ENCODE data around the gene NRDE2.

NRDE2 gene

DNA sequence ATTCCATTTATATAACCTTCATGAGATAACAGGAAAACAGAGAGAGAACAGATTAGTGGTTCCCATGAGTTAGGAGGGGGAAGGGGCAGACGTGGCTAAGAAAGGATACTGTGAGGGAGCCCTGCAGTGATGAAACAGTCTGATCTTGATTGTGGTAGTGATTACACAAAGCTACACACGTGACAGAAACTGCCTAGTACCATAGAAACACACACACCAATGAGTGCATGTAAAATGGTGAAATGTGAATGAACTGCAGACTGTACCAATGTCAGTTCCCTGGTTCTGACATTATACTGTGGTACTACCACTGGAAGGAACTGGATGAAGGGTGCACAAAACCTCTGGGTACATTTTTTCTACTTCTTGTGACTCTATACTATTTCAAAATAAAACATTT, 36.9 kb downstream of the NRDE2 start:
- DNase-seq, result no peak

- DNase-seq, result no peak
Measured at GRCh38 chr14:90293766-90294730, 37.7 kb downstream of the NRDE2 start.

DNA sequence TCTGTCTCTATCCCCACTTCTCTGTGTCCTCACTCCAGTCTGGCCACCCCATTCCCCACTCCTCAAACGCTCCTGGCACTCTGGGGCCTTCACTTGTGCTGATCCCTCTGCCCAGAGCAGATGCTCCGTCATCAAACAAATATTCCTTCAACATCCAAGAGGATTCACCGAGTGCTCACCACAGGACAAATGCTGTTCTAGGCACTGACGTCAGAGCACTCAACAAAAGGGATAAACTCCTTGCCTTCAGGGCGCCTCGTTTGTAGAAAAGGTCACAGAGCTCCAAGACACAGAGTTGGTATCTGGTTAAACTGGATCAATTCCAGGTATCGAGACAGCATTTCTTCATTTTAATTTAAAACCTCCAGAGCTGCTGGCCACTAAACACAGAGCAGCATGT, 40.0 kb downstream of the NRDE2 start:
- DNase-seq, result no peak

GRCh38 chr14:90290337-90291011, 41.3 kb downstream of the NRDE2 start:
- no peak for DNase-seq

GRCh38 chr14:90288651-90289355, 42.9 kb downstream of the NRDE2 start:
- DNase-seq, result no peak

DNA sequence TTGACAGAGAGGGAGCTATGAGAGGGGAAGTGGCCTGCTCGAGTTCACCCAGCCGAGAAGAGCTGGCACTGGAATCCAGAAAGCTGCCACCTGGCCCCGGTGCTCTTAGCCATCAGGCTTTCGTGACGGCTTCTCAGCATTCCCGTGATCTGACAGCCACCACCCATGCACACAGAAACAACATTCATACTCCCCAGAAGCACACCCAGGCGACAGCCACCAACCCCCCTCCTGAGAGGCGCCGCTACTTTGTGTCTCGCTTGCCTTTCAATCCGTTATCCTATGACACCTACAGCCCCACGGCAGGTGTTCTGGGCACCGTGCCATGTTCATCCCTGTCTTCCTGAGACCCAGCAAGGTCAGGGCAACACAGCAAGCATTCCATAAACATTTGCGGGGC, 44.0 kb downstream of the NRDE2 start:
- no peak for DNase-seq

- DNase-seq, result no peak
Measured at GRCh38 chr14:90281756-90282155, 50.0 kb downstream of the NRDE2 start.

DNA sequence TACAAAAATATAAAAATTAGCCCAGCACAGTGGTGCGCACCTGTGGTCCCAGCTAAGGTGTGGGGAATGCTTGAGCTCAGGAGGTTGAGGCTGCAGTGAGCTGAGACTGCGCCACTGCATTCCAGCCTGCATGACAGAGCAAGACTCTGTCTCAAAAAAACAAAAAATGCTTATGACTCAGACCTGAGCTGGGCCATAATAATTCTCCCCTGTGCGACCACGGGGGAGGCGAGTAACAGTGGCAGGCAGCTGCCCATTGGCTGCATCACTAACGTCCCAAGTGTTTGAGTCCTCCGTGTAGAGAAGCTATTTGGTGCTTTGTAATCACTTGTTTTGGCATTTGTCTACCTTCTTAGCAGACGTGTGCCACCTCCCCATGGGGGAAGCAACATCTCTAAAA, 50.5 kb downstream of the NRDE2 start:
- DNase-seq, result no peak

DNA sequence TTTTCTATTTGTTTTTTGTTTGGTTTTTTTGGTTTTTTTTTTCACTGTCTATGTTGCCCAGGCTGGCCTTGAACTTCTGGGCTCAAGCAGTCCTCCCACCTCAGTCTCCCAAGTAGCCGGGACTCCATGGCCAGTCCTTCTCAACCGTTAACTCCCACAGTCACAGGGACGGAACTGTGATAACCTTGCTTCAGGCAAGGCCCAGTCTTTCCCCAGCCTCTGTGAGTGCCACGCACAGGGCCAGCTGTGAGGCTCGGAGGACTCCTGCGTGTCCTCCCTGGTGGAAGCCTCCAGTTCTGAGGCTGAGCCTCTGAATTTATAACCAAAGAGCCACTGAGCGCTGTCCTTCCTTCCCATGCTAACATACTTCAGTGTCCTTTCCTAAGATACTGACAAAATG, 51.6 kb downstream of the NRDE2 start:
- no peak for DNase-seq

DNA sequence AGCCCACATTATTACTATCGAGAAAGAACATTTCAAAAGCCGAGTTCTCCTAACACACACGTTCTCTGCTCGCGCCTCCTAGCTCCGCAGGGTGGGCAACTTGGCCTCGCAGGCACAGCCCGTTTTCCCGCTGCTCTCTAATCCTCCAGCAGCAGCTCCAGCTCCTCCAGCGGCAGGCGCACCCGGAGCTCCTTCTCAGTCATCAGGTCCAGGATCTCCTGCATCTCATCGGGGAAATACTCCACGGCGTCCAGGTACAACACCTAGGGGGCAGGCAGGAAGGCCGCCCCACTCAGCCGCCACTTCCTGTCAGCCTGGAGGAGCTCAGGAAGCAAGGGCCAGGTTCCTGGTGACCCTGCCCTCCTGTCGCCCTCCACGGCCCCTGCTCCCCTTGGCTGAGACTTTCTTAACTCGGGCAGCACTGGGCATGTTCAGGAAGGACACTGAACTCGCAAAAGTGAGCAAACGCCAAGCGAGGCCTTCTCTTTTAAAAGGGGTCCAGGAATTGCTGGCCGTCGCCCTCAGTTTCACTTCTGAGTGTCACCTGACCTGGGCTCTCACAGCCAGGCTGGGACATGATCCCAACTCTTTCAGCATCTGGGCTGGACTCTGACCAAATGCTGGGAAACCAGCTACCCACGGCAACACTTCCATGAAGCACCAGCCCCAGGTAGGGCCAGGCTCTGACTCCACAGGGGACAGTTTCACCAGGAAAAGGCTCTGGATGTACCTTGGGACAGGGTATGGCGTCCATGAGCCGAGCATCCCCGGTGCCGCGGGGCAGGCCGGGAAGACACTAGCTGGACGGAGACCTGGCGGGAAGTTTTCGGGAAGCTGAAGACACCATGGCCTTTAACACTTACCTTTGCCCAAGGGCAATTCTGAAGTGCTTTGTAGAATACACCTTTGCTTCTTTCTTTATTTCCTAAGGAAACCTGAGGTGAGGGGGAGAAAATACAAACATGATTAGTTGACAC, 53.3 kb downstream of the NRDE2 start:
- DNase-seq, result no peak

DNA sequence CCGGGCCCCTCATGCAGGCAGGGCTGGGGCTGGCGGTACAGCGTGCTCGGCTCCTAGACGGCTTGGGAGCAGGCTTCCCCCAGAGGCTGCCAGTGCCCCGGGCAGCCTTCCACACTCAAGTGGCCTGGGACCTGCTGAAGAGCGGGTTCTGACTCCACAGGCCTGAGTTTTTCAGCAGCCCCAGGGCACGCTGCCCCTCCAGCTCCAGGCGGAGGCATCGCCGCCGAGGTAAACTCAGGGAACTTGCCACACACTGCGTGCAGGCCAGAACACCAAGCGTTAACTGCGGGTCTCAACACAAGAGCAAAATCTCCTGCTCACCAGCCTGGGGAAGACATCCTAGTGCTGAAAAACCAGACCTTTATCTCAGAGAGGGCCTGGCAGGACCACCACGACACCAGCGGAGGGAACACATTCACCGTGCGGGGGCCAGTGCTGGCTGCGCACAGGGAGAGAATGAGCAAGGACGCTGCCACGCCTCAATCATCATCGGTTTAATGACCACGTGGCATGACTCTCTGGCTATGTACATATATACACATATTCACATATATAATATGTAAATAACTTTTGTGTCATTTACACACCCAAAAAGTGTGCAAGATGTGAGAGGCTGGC, 54.1 kb downstream of the NRDE2 start:
- DNase-seq, result no peak

GRCh38 chr14:90276646-90277367, 54.9 kb downstream of the NRDE2 start:
- no peak for DNase-seq

DNA sequence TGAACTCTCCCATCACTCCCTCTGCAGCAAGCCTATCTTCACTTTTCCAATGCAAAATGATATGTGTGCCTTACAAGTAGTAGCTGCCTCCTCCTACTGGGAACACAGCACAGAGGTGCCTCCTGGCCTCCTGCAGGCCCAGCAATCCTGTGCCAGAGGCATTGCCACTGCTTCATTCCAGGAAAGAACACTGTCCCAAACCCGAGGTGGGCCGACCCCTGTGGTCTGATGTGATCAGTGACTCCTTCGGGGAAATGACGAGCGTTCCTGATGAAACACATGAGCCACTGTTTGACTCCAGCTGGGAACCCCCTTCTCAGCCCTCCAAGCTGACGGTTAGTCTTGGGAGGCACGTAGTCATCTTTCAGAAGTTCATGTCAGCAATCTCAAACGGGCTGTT, 55.9 kb downstream of the NRDE2 start:
- no peak for DNase-seq

DNA sequence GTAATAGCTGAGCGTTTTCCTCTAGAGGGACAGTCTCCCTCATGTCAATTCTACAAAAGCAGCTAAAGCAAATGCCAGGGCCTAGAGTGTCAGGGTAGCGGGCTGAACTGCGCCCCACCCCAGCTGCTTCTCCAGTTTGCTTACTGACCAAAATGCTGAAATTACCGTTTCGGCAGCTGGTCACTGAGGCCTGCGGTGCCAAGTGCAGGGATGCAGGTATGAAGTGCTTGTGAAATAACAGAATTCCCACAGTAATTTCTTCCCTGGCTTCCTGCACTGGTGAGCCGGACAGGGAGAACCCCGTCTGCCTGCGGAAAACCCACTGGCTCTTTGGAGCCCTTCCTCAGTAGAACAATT, 56.3 kb downstream of the NRDE2 start:
- DNase-seq, result no peak

GRCh38 chr14:90274808-90275457, 56.8 kb downstream of the NRDE2 start:
- no peak for DNase-seq

- DNase-seq, result no peak
Measured at GRCh38 chr14:90274019-90274418, 57.7 kb downstream of the NRDE2 start.

DNA sequence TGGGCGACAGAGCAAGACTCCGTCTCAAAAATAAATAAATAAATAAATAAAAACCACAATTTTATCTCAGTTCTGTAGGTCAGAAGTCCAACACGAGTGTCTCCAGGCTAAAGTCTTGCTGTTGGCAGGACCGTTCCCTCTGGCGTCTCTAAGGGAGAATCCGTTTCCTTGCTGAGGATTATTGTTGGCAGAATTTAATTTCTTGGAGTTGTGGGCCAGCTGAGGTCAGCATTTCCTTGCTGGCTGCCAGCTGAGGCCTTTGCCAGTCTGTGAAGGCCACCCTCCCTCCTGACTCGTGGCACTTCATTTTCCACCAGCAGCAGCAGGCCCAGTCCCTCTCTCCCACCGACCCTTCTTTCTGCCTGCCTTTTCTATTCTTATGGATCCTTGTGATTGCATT, 58.2 kb downstream of the NRDE2 start:
- no peak for DNase-seq

GRCh38 chr14:90272523-90272922, 59.2 kb downstream of the NRDE2 start:
- DNase-seq, result no peak

- DNase-seq, result no peak
Measured at GRCh38 chr14:90268420-90268819, 63.3 kb downstream of the NRDE2 start.

GRCh38 chr14:90266441-90267154, 65.1 kb downstream of the NRDE2 start:
- no peak for DNase-seq
